MM.1S (cell line): ENCODE measurements around the gene SOX11.

Experiments
- CTCF ChIP-seq: fragments of 300-600 bp; sonication (generic); IDR thresholded peaks from 2 replicates; pipeline ENCODE4 v1.5.1; 2016; ENCODE audit warnings: antibody characterized with exemption, low read length, mixed read lengths
- EZH2 ChIP-seq: fragments of 300-600 bp; sonication (generic); optimal IDR thresholded peaks from 2 replicates; pipeline ENCODE3; 2017; ENCODE audit warnings: low read depth, mild to moderate bottlenecking, antibody characterized with exemption, low read length, mixed read lengths

GRCh38 chr2:5695654-5696403 is 3.6 kb downstream of the SOX11 start:
- TF ChIP-seq CTCF: no peak
- TF ChIP-seq EZH2: no peak
